ENCODE measurements around the gene AMPD2. TPM values are rescaled to one million over a fixed set of nuclear protein-coding genes. Genes with fewer than 3 reads are reported as not detected.

Gene AMPD2
- total and polyA plus RNA-seq, 8 donors = 38.7 to 86.9 (median 49.0) TPM

- DNase-seq (no peak), ATAC-seq (no peak)
- Histone ChIP-seq H3K27ac (no peak overlapping the region), H3K4me1 (peaks cover 7 to 38% of the 10 kb centered on the region in 2 donors), H3K36me3 (peaks cover 0 to 51% of the 10 kb centered on the region in 2 donors), H3K27me3 (no peaks in the 10 kb centered on the region), H3K9me3 (no peaks in the 10 kb centered on the region), H3K4me3 (no peak overlapping the region)
- intact Hi-C loops (cut with DNase I) = no loop called here
- TF ChIP-seq CTCF (IDR thresholded peaks at IDR 0.05) = no peak
These were observed 5.5 kb downstream of the AMPD2 start for GRCh38 chr1:109625176-109625575.

DNA sequence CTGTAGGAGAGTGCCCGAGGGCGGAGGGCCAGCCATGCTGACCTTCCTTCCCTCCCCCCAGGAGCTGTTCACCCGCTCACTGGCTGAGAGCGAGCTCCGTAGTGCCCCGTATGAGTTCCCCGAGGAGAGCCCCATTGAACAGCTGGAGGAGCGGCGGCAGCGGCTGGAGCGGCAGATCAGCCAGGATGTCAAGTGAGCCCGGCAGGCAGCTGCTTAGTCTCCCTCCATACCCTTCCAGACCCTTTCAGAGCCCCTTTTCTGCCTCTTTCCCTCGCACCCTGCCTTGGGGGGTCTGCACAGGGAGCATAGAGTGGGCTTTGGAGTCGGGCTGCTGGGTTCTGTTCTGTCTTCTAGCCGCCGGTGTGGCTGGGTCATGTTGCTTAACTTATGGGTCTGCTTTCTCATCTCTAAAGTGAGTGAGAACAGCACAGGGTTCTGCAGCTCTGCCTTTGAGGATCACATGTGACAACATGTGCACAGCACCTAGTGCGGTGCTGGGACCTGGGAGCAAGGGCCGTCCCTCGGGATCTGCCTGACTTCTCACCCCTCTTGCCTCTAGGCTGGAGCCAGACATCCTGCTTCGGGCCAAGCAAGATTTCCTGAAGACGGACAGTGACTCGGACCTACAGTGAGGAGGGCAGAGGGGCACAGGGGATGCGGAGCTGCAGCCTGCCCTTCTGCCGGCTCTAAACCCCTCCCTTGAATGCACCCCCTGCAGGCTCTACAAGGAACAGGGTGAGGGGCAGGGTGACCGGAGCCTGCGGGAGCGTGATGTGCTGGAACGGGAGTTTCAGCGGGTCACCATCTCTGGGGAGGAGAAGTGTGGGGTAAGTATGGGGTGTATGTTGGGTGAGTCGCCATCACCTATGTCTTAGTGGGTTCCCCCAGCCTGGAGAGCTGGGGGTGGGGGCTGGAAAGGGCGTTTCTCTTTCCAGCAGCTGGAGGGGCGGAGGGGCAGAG lies 6.2 kb downstream of the AMPD2 start:
- H3K27ac ChIP-seq = no peak overlapping the region
- DNase-seq (peak in 1 of 4 donors; percentile 58), ATAC-seq (no peak)
- H3K36me3 ChIP-seq = peaks cover 0 to 55% of the 10 kb centered on the region in 2 donors
- H3K27me3 ChIP-seq = no peaks in the 10 kb centered on the region
- intact Hi-C loops (cut with DNase I) = no loop called here
- peaks cover 7 to 38% of the 10 kb centered on the region in 2 donors for H3K4me1 ChIP-seq
- no peaks in the 10 kb centered on the region for H3K9me3 ChIP-seq
- no peak overlapping the region for H3K4me3 ChIP-seq
- TF ChIP-seq CTCF (IDR thresholded peaks at IDR 0.05) = no peak

GRCh38 chr1:109626682-109627408 lies 7.2 kb downstream of the AMPD2 start:
- no peaks in the 10 kb centered on the region for H3K9me3 ChIP-seq
- TF ChIP-seq CTCF (IDR thresholded peaks at IDR 0.05) = no peak
- H3K4me3 ChIP-seq = no peak overlapping the region
- intact Hi-C loops (cut with DNase I) = no loop called here
- H3K27ac ChIP-seq = no peak overlapping the region
- ATAC-seq (no peak), DNase-seq (peak in 1 of 4 donors; percentile 62)
- no peaks in the 10 kb centered on the region for H3K27me3 ChIP-seq
- H3K36me3 ChIP-seq = peaks cover 0 to 65% of the 10 kb centered on the region in 2 donors
- H3K4me1 ChIP-seq = peaks cover 3 to 29% of the 10 kb centered on the region in 2 donors

- ATAC-seq = no peak
- intact Hi-C loops (cut with DNase I) = no loop called here
These were observed 8.2 kb downstream of the AMPD2 start for GRCh38 chr1:109627692-109628399.

More at GRCh38 chr1:109627692-109628399, 8.2 kb downstream of the AMPD2 start:
- no peaks in the 10 kb centered on the region for H3K27me3 ChIP-seq
- peak in 1 of 4 donors; percentile 69 for DNase-seq
- peaks cover 0 to 74% of the 10 kb centered on the region in 2 donors for H3K36me3 ChIP-seq
- peaks cover 3 to 19% of the 10 kb centered on the region in 2 donors for H3K4me1 ChIP-seq
- no peak overlapping the region for H3K27ac ChIP-seq
- no peak for TF ChIP-seq CTCF (IDR thresholded peaks at IDR 0.05)
- no peak overlapping the region for H3K4me3 ChIP-seq
- H3K9me3 ChIP-seq = no peaks in the 10 kb centered on the region

Measured in left lung (tissue), 10 donors.